Endothelial cell of umbilical vein (primary cell): ENCODE data around the gene CNOT10. TPM values are rescaled to one million over a fixed set of nuclear protein-coding genes. Genes with fewer than 3 reads are reported as not detected.
A peak's percentile ranks its signal among the peaks of the same experiment; 100 is the strongest.

ENCODE experiments used
- BruUV-seq: library from RNA; stranded (reverse); fragments of 400-500 nt; replicated peaks from 2 replicates; lab custom pipeline; 2021; lab: Mats Ljungman, UMichigan
- CTCF ChIA-PET: fragments of 300-600, 350-600 bp; sonication (Branson Sonifier 250); formaldehyde crosslinking; loops from one replicate; lab custom pipeline; 2021; ENCODE audit warnings: antibody characterized with exemption, inconsistent platforms; lab: Charles Lee
- POLR2A ChIA-PET: fragments of 300-600, 350-600 bp; sonication (Branson Sonifier 250); formaldehyde crosslinking; loops from one replicate; lab custom pipeline; 2021; ENCODE audit warnings: antibody characterized with exemption, inconsistent platforms; lab: Charles Lee
- DNase-seq: peaks from one replicate; pipeline ENCODE4 v3.0.0-alpha.2; 2011; ENCODE audit warnings: low read depth, low spot score
- FAIRE-seq: peaks from 2 replicates; lab custom pipeline; 2011; peaks lifted over from hg19 to GRCh38; lab: Jason Lieb, UNC
- H2AFZ ChIP-seq: 2 replicates; pipeline ENCODE4 v1.6.0; 2012; ENCODE audit warnings: low read depth, low read length, control low read depth, inconsistent platforms
- H3K27ac ChIP-seq: 2 replicates; pipeline ENCODE4 v1.5.1; 2011; ENCODE audit warnings: low read depth, mild to moderate bottlenecking, control low read depth, low read length, moderate library complexity; ENCODE audit not compliant: insufficient read depth
- H3K27me3 ChIP-seq, 2 experiments: 2 replicates each; pipeline versions ENCODE4 v1.6.0 to v1.6.1; 2011; ENCODE audit warnings: low read length in 2 of 2, mixed read lengths in 1 of 2; ENCODE audit not compliant: control insufficient read depth in 2 of 2, insufficient read depth in 2 of 2
- H3K36me3 ChIP-seq, 2 experiments: 2 replicates in 1 of 2; 3 replicates in 1 of 2; pipeline ENCODE4 v1.5.1; 2011; ENCODE audit warnings: low read length in 2 of 2, mild to moderate bottlenecking in 1 of 2, moderate library complexity in 1 of 2; ENCODE audit not compliant: control insufficient read depth in 2 of 2, insufficient read depth in 2 of 2; ENCODE audit errors: extremely low read depth in 1 of 2
- H3K4me1 ChIP-seq: 3 replicates; pipeline ENCODE4 v1.5.1; 2011; ENCODE audit warnings: mild to moderate bottlenecking, low read length; ENCODE audit not compliant: control insufficient read depth, insufficient read depth; ENCODE audit errors: extremely low read depth
- H3K4me2 ChIP-seq: 2 replicates; pipeline ENCODE4 v1.6.1; 2011; ENCODE audit warnings: low read length, control low read depth, mixed read lengths; ENCODE audit not compliant: insufficient read depth
- H3K4me3 ChIP-seq, 3 experiments: fragments of 200-600 bp in 1 of 3; sonication (generic), shearing (Covaris generic) in 1 of 3; replicated peaks in 1 of 3; 2 replicates each; pipeline ENCODE4 v1.5.1; 2011 to 2016; ENCODE audit warnings: control low read depth in 3 of 3, low read length in 3 of 3, mild to moderate bottlenecking in 2 of 3, inconsistent platforms in 1 of 3, low read depth in 1 of 3, moderate library complexity in 1 of 3; ENCODE audit not compliant: insufficient read depth in 1 of 3
- H3K79me2 ChIP-seq: 2 replicates; pipeline ENCODE4 v1.6.0; 2012; ENCODE audit warnings: low read length, inconsistent platforms; ENCODE audit not compliant: control insufficient read depth, insufficient read depth
- H3K9ac ChIP-seq: replicated peaks from 2 replicates; pipeline ENCODE3; 2011; ENCODE audit warnings: low read length, control low read depth; ENCODE audit not compliant: insufficient read depth; ENCODE audit errors: extremely low read depth
- H3K9me1 ChIP-seq: replicated peaks from 3 replicates; pipeline ENCODE4 v1.6.0; 2011; ENCODE audit warnings: mild to moderate bottlenecking, low read length; ENCODE audit not compliant: control insufficient read depth, insufficient read depth; ENCODE audit errors: extremely low read depth
- H3K9me3 ChIP-seq: replicated peaks from 2 replicates; pipeline ENCODE4 v1.5.1; 2012; ENCODE audit warnings: low read length, inconsistent platforms; ENCODE audit not compliant: control insufficient read depth, insufficient read depth
- H4K20me1 ChIP-seq: replicated peaks from 2 replicates; pipeline ENCODE3; 2011; ENCODE audit warnings: mild to moderate bottlenecking, low read length; ENCODE audit not compliant: control insufficient read depth, insufficient read depth; ENCODE audit errors: extremely low read depth
- CTCF ChIP-seq, 2 donors: IDR thresholded peaks; 1 replicate in 1 of 2; 2 replicates in 1 of 2; pipeline ENCODE4 v1.5.1; 2011; ENCODE audit warnings: low read length in 2 of 2, mild to moderate bottlenecking in 2 of 2, moderate library complexity in 2 of 2, control low read depth in 1 of 2, inconsistent platforms in 1 of 2, low read depth in 1 of 2; ENCODE audit not compliant: insufficient read depth in 1 of 2; ENCODE audit errors: extremely low read depth in 1 of 2
- EZH2 ChIP-seq: IDR thresholded peaks from 2 replicates; pipeline ENCODE4 v1.6.1; 2012; ENCODE audit warnings: borderline replicate concordance, low read depth, mild to moderate bottlenecking, moderate library complexity, low read length, inconsistent platforms; ENCODE audit not compliant: severe bottlenecking
- FOS ChIP-seq: IDR thresholded peaks from 2 replicates; pipeline ENCODE4 v1.6.1; 2011; ENCODE audit warnings: mild to moderate bottlenecking, low read length, moderate library complexity, borderline replicate concordance; ENCODE audit not compliant: insufficient read depth
- GATA2 ChIP-seq: IDR thresholded peaks from 2 replicates; pipeline ENCODE4 v1.7.0; 2011; ENCODE audit warnings: low read depth, mild to moderate bottlenecking, moderate library complexity, mixed read lengths, low read length; ENCODE audit not compliant: insufficient read length, insufficient read depth
- JUN ChIP-seq: IDR thresholded peaks from 2 replicates; pipeline ENCODE4 v1.6.1; 2011; ENCODE audit warnings: borderline replicate concordance, low read depth; ENCODE audit not compliant: insufficient read length, insufficient read depth
- MYC ChIP-seq: IDR thresholded peaks from one replicate; pipeline ENCODE4 v1.6.1; 2011; ENCODE audit warnings: mild to moderate bottlenecking, low read depth, low read length
- POLR2A ChIP-seq: IDR thresholded peaks from 2 replicates; pipeline ENCODE4 v1.6.1; 2012; ENCODE audit warnings: low read depth, mild to moderate bottlenecking, control low read depth, low read length
- POLR2AphosphoS5 ChIP-seq: IDR thresholded peaks from 2 replicates; pipeline ENCODE4 v1.6.1; 2012; ENCODE audit warnings: low read depth, mild to moderate bottlenecking, control low read depth, low read length, moderate library complexity; ENCODE audit not compliant: insufficient read depth
- dilution Hi-C: fragments of 300-500 bp; cut with MboI; formaldehyde crosslinking; loops from one replicate; pipeline ENCODE4 v1.15.0; 2019; ENCODE audit warnings: low sequenced_read_pairs; ENCODE audit not compliant: extremely low pct_ligation_motif_present
- intact Hi-C: fragments of 100-400 bp; cut with micrococcal nuclease; formaldehyde crosslinking; loops from one replicate; pipeline ENCODE4 v1.10.0; 2022
- polyA plus RNA-seq, 4 experiments: library from polyadenylated mRNA; depleted of rRNA in 3 of 4; stranded (reverse) in 3 of 4; unstranded in 1 of 4; fragments of >200 nt; gene quantifications; 2 replicates each; pipeline versions ENCODE4 v1.2.1 to v1.2.3, GENCODE V29; 2011 to 2012; ENCODE audit warnings: missing spikeins in 1 of 4
- total RNA-seq: library from RNA; stranded (reverse); gene quantifications from 2 replicates; pipeline ENCODE4 v1.2.3, GENCODE V29; 2021
- TF ChIP-seq, protein P1 (sequence below): IDR thresholded peaks from 2 replicates; pipeline ENCODE4 v1.6.1; 2011; ENCODE audit not compliant: insufficient read depth, insufficient read length

CNOT10 gene
- total and polyA plus RNA-seq, 2 donors (not counting 3 experiments of a cell fraction or from before 2014, with no cell fraction given), result 23.6 to 28.6 TPM

- POLR2A ChIA-PET, result interaction anchor here (0.6 to 0.8 kb wide), 2 partner anchors 141 to 182 kb away, joined by 3 to 6 read pairs; partner anchors contain the start of gene CMTM6
- H3K79me2 ChIP-seq, result peaks cover 26% of the 10 kb centered on the region
- peak; percentile 62 for FAIRE-seq
Measured at GRCh38 chr3:32684029-32684799, 774 bp upstream of the CNOT10 start.

GRCh38 chr3:32685543-32686185, 676 bp downstream of the CNOT10 start:
- no peak for DNase-seq
- POLR2A ChIA-PET, result interaction anchor here (0.8 kb wide), 1 partner anchor 183 kb away, joined by 3 read pairs; the partner anchor contains the start of gene CMTM6
- CTCF ChIA-PET, result interaction anchor here (0.5 to 2.0 kb wide), 4 partner anchors 10 to 47 kb away, joined by 3 to 8 read pairs (median 4); no protein-coding TSS in a partner anchor

More at GRCh38 chr3:32684029-32684799, 774 bp upstream of the CNOT10 start:
- peak overlapping the region; percentile 60 for H3K9ac ChIP-seq
- H3K4me1 ChIP-seq, result peaks cover 19% of the 10 kb centered on the region
- H3K27ac ChIP-seq, result no peak overlapping the region
- H3K4me3 ChIP-seq, result peak overlapping the region; percentile 63 to 89 (median 73)
- no peaks in the 10 kb centered on the region for H3K36me3 ChIP-seq
- BruUV-seq, result no TSS peak
- dilution Hi-C loops (no loop called here), intact Hi-C loops (loop anchor here (2.0 kb wide), 1 partner anchor 97 kb away; no protein-coding TSS in a partner anchor)
- H3K27me3 ChIP-seq, result no peaks in the 10 kb centered on the region
- peak overlapping the region; percentile 91 for H3K4me2 ChIP-seq
- no peaks in the 10 kb centered on the region for H3K9me3 ChIP-seq
- no peaks in the 10 kb centered on the region for H3K9me1 ChIP-seq
- CTCF ChIA-PET, result interaction anchor here (0.7 to 2.0 kb wide), 4 partner anchors 13 to 48 kb away, joined by 3 to 8 read pairs (median 4); no protein-coding TSS in a partner anchor
- DNase-seq, result no peak
- TF ChIP-seq JUN (no peak), POLR2AphosphoS5 (no peak), MYC (no peak), POLR2A (no peak)
- TF ChIP-seq, protein P1, sequence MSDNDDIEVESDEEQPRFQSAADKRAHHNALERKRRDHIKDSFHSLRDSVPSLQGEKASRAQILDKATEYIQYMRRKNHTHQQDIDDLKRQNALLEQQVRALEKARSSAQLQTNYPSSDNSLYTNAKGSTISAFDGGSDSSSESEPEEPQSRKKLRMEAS, result no peak
- peaks cover 3% of the 10 kb centered on the region for H4K20me1 ChIP-seq
- peak overlapping the region; percentile 100 for H2AFZ ChIP-seq

More at GRCh38 chr3:32685543-32686185, 676 bp downstream of the CNOT10 start:
- H2AFZ ChIP-seq, result peak overlapping the region; percentile 99
- peak overlapping the region; percentile 97 for H3K4me2 ChIP-seq
- H3K79me2 ChIP-seq, result peaks cover 34% of the 10 kb centered on the region
- no peaks in the 10 kb centered on the region for H3K9me3 ChIP-seq
- peaks cover 0 to 3% of the 10 kb centered on the region in 2 experiments for H3K36me3 ChIP-seq
- TF ChIP-seq MYC (no peak), FOS (no peak), POLR2A (no peak), JUN (no peak), CTCF (IDR thresholded peaks at IDR 0.05; ENCODE audit: extremely low read depth in 1 of 2, insufficient read depth in 1 of 2, low read depth in 1 of 2, low read length in 2 of 2) (no peak), POLR2AphosphoS5 (no peak), EZH2 (no peak), GATA2 (no peak)
- TF ChIP-seq, protein P1, result no peak
- no peaks in the 10 kb centered on the region for H3K9me1 ChIP-seq
- peaks cover 3% of the 10 kb centered on the region for H4K20me1 ChIP-seq
- FAIRE-seq, result no peak
- H3K4me1 ChIP-seq, result peaks cover 19% of the 10 kb centered on the region
- TSS peak; percentile 54 for BruUV-seq
- peak overlapping the region; percentile 63 to 89 (median 87) for H3K4me3 ChIP-seq
- intact Hi-C loops, result loop anchor here (1.0 to 2.0 kb wide), 2 partner anchors 95 to 115 kb away; partner anchors contain the start of gene DYNC1LI1
- dilution Hi-C loops, result no loop called here
- peak overlapping the region; percentile 90 for H3K9ac ChIP-seq
- peak overlapping the region; percentile 84 for H3K27ac ChIP-seq
- no peaks in the 10 kb centered on the region for H3K27me3 ChIP-seq
